HG03159 (cell line): ENCODE measurements around the gene ARHGAP27.
"Not testable (repeated sequence)": the region's sequence is repeated elsewhere in the genome, so short reads cannot be mapped to it uniquely, and the experiment has no call there.

ENCODE experiments used
- ATAC-seq: cut with Tn5 transposase; IDR thresholded peaks from one replicate; pipeline ENCODE4 v1.9.1; 2021; ENCODE audit warnings: mild to moderate bottlenecking, moderate library complexity; ENCODE audit not compliant: unreplicated experiment

The ARHGAP27 gene

GRCh38 chr17:45447650-45448049, 15.0 kb upstream of the ARHGAP27 start:
- not testable (repeated sequence) for ATAC-seq

GRCh38 chr17:45446872-45447625, 14.4 kb upstream of the ARHGAP27 start:
- not testable (repeated sequence) for ATAC-seq

- not testable (repeated sequence) for ATAC-seq
Observed at GRCh38 chr17:45445901-45446743, 13.5 kb upstream of the ARHGAP27 start.

- ATAC-seq: not testable (repeated sequence)
Observed at GRCh38 chr17:45444856-45445820, 12.5 kb upstream of the ARHGAP27 start.

- ATAC-seq: not testable (repeated sequence)
Observed at GRCh38 chr17:45444301-45444700, 11.6 kb upstream of the ARHGAP27 start.

GRCh38 chr17:45443371-45444260, 10.9 kb upstream of the ARHGAP27 start:
- ATAC-seq: not testable (repeated sequence)

- ATAC-seq: no peak
Observed at GRCh38 chr17:45441526-45442310, 9.0 kb upstream of the ARHGAP27 start.

GRCh38 chr17:45440839-45441515, 8.3 kb upstream of the ARHGAP27 start:
- not testable (repeated sequence) for ATAC-seq

GRCh38 chr17:45440161-45440778, 7.6 kb upstream of the ARHGAP27 start:
- ATAC-seq: no peak

- ATAC-seq: no peak
Observed at GRCh38 chr17:45438931-45439610, 6.4 kb upstream of the ARHGAP27 start.

- ATAC-seq: no peak
Observed at GRCh38 chr17:45437465-45438283, 5.0 kb upstream of the ARHGAP27 start.

- ATAC-seq: no peak
Observed at GRCh38 chr17:45436625-45437464, 4.2 kb upstream of the ARHGAP27 start.

- ATAC-seq: no peak
Observed at GRCh38 chr17:45436161-45436560, 3.5 kb upstream of the ARHGAP27 start.

GRCh38 chr17:45435481-45435880, 2.8 kb upstream of the ARHGAP27 start:
- ATAC-seq: no peak

- ATAC-seq: no peak
Observed at GRCh38 chr17:45433159-45433535, 477 bp upstream of the ARHGAP27 start.
